Keratinocyte (primary cell): ENCODE results near the gene EFNA1. TPM values are rescaled to one million over a fixed set of nuclear protein-coding genes. Genes with fewer than 3 reads are reported as not detected.

Experiments used
- DNase-seq: peaks from one replicate; pipeline ENCODE4 v3.0.0-alpha.2; 2011; ENCODE audit warnings: low read depth, missing footprints, low spot score
- FAIRE-seq: peaks from 2 replicates; lab custom pipeline; 2011; peaks lifted over from hg19 to GRCh38; lab: Jason Lieb, UNC
- H2AFZ ChIP-seq: 2 replicates; pipeline ENCODE4 v1.6.0; 2012; ENCODE audit warnings: low read length, control low read depth, inconsistent platforms; ENCODE audit not compliant: control insufficient read depth
- H3K27ac ChIP-seq: 2 replicates; pipeline ENCODE4 v1.5.1; 2011; ENCODE audit warnings: low read length; ENCODE audit not compliant: control insufficient read depth, insufficient read depth
- H3K27me3 ChIP-seq: 3 replicates; pipeline ENCODE4 v1.6.0; 2011; ENCODE audit warnings: low read length; ENCODE audit not compliant: control insufficient read depth, insufficient read depth; ENCODE audit errors: extremely low read depth
- H3K36me3 ChIP-seq, 2 experiments: 2 replicates in 1 of 2; 3 replicates in 1 of 2; pipeline ENCODE4 v1.5.1; 2011; ENCODE audit warnings: low read length in 2 of 2, mild to moderate bottlenecking in 1 of 2; ENCODE audit not compliant: control insufficient read depth in 2 of 2, insufficient read depth in 2 of 2; ENCODE audit errors: extremely low read depth in 1 of 2
- H3K4me1 ChIP-seq: 3 replicates; pipeline ENCODE4 v1.5.1; 2011; ENCODE audit warnings: low read length; ENCODE audit not compliant: control insufficient read depth, insufficient read depth; ENCODE audit errors: extremely low read depth
- H3K4me2 ChIP-seq: 3 replicates; pipeline ENCODE4 v1.6.0; 2011; ENCODE audit warnings: low read depth, low read length; ENCODE audit not compliant: control insufficient read depth, insufficient read depth; ENCODE audit errors: extremely low read depth
- H3K4me3 ChIP-seq, 3 experiments: fragments of 200-600 bp in 1 of 3; sonication (generic) in 1 of 3; 2 replicates in 2 of 3; 3 replicates in 1 of 3; pipeline ENCODE4 v1.5.1; 2011 to 2016; ENCODE audit warnings: low read length in 3 of 3, mild to moderate bottlenecking in 3 of 3, control low read depth in 2 of 3, inconsistent platforms in 1 of 3, low read depth in 1 of 3, mixed read lengths in 1 of 3, mixed run types in 1 of 3, moderate library complexity in 1 of 3; ENCODE audit not compliant: control insufficient read depth in 2 of 3, insufficient read depth in 2 of 3; ENCODE audit errors: extremely low read depth in 1 of 3
- H3K79me2 ChIP-seq: 2 replicates; pipeline ENCODE4 v1.6.0; 2012; ENCODE audit warnings: low read length; ENCODE audit not compliant: control insufficient read depth, insufficient read depth
- H3K9ac ChIP-seq: 3 replicates; pipeline ENCODE4 v1.6.0; 2011; ENCODE audit warnings: low read length; ENCODE audit not compliant: control insufficient read depth, insufficient read depth; ENCODE audit errors: extremely low read depth
- H3K9me1 ChIP-seq: 3 replicates; pipeline ENCODE4 v1.6.0; 2011; ENCODE audit warnings: low read length; ENCODE audit not compliant: control insufficient read depth, insufficient read depth; ENCODE audit errors: extremely low read depth
- H3K9me3 ChIP-seq: 2 replicates; pipeline ENCODE4 v1.5.1; 2012; ENCODE audit warnings: low read depth, low read length; ENCODE audit not compliant: control insufficient read depth
- H4K20me1 ChIP-seq: 3 replicates; pipeline ENCODE4 v1.6.0; 2011; ENCODE audit warnings: low read length; ENCODE audit not compliant: control insufficient read depth, insufficient read depth; ENCODE audit errors: extremely low read depth
- EZH2 ChIP-seq: IDR thresholded peaks from one replicate; pipeline ENCODE4 v1.6.1; 2012; ENCODE audit warnings: inconsistent platforms, mild to moderate bottlenecking, low read length, moderate library complexity
- dilution Hi-C: fragments of 300-500 bp; cut with MboI; formaldehyde crosslinking; loops from one replicate; pipeline ENCODE4 v1.7.0; 2020; ENCODE audit warnings: low sequenced_read_pairs; ENCODE audit not compliant: extremely low pct_ligation_motif_present
- polyA plus RNA-seq, 5 experiments: library from polyadenylated mRNA; depleted of rRNA in 3 of 5; stranded (reverse) in 3 of 5; stranded (forward) in 1 of 5; unstranded in 1 of 5; fragments of >200 nt; gene quantifications; 1 replicate in 1 of 5; 2 replicates in 3 of 5; 3 replicates in 1 of 5; pipeline versions ENCODE4 v1.2.1 to v1.2.3, GENCODE V29; 2011 to 2012; ENCODE audit warnings: missing spikeins in 2 of 5, low read depth in 1 of 5, low replicate concordance in 1 of 5
- TF ChIP-seq, protein P1 (sequence below), 3 experiments: IDR thresholded peaks in 1 of 3; conservative IDR thresholded peaks in 1 of 3; optimal IDR thresholded peaks in 1 of 3; 2 replicates in 2 of 3; 3 replicates in 1 of 3; pipeline versions ENCODE3 to v1.5.1; 2011; ENCODE audit warnings: low read length in 3 of 3, mild to moderate bottlenecking in 3 of 3, moderate library complexity in 2 of 3, control low read depth in 1 of 3, inconsistent platforms in 1 of 3; ENCODE audit not compliant: insufficient read depth in 2 of 3; ENCODE audit errors: extremely low read depth in 1 of 3

The EFNA1 gene
- polyA plus RNA-seq, 1 donor (not counting 4 experiments of a cell fraction or from before 2014, with no cell fraction given), result 77.5 TPM

DNA sequence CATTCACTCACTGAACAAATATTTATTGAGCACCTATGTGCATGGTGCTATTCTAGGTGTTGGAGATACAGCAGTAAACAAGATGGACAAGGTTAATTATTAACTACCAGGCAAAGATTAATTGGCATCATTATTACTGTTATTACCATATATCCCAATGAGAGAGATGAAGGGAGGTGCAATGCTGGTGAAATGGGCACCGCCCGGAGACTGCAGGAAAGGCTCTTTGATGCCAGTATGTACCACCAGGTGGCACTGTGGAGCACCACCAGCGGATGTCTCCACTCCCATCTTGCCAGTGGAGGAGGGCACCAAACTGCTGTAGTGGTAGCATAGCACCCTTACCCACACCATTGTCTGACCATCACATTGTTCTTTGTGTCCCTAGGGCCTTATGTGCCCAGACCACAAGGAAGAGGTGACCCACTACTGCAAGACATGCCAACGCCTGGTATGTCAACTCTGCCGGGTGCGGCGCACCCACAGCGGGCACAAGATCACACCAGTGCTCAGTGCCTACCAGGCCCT is 48.9 kb downstream of the EFNA1 start:
- DNase-seq (no peak), FAIRE-seq (peak; percentile 78)
- Histone ChIP-seq H2AFZ (no peak overlapping the region), H3K4me2 (no peak overlapping the region), H4K20me1 (no peaks in the 10 kb centered on the region), H3K4me1 (peaks cover 23% of the 10 kb centered on the region), H3K9me1 (no peaks in the 10 kb centered on the region), H3K79me2 (peaks cover 14% of the 10 kb centered on the region), H3K9me3 (no peaks in the 10 kb centered on the region), H3K27me3 (no peaks in the 10 kb centered on the region), H3K9ac (peak overlapping the region; percentile 9), H3K36me3 (peaks cover 4 to 10% of the 10 kb centered on the region in 2 experiments), H3K4me3 (no peak overlapping the region), H3K27ac (no peak overlapping the region)
- dilution Hi-C loops, result no loop called here
- no peak for TF ChIP-seq EZH2
- TF ChIP-seq, protein P1, sequence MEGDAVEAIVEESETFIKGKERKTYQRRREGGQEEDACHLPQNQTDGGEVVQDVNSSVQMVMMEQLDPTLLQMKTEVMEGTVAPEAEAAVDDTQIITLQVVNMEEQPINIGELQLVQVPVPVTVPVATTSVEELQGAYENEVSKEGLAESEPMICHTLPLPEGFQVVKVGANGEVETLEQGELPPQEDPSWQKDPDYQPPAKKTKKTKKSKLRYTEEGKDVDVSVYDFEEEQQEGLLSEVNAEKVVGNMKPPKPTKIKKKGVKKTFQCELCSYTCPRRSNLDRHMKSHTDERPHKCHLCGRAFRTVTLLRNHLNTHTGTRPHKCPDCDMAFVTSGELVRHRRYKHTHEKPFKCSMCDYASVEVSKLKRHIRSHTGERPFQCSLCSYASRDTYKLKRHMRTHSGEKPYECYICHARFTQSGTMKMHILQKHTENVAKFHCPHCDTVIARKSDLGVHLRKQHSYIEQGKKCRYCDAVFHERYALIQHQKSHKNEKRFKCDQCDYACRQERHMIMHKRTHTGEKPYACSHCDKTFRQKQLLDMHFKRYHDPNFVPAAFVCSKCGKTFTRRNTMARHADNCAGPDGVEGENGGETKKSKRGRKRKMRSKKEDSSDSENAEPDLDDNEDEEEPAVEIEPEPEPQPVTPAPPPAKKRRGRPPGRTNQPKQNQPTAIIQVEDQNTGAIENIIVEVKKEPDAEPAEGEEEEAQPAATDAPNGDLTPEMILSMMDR (optimal IDR thresholded peaks at IDR 0.05 in 1 of 3, IDR thresholded peaks at IDR 0.05 in 1 of 3, conservative IDR thresholded peaks at IDR 0.05 in 1 of 3; ENCODE audit: extremely low read depth in 1 of 3, insufficient read depth in 2 of 3, low read length in 3 of 3), result peak; percentile 95 to 99 (median 98)

DNA sequence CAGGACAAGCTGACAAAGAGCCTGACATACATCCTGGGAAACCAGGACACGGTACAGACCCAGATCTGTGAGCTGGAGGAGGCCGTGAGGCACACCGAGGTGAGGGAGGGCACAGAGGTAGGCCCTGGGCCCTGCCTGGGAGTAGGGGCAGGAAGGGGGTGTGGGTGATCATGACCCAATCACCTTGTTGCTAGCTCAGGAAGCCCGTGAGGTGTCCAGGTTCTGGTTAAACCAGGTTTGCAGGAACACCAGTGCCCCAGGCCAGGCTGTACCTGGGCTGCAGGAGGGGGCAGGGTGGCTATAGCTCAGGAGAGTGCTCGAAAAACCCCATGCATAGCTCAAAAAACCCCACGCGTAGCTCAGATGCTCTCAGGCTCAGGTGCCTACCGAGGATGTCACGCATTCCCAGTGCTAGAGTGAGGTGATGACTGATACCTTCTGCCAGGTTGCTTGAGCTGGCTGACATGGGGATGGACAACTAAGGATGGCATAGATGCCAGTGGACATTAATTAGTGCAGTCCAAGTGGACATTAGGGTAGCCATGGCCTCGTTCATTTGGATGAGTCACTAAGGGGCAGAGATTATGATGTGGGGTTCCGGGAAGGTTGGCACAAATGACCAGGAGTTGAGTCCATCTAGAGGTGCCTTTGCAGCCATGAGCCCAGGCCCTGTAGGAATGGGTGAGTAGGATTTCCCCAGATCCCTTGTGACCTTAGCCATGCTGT is 49.7 kb downstream of the EFNA1 start:
- TF ChIP-seq, protein P1 (optimal IDR thresholded peaks at IDR 0.05 in 1 of 3, IDR thresholded peaks at IDR 0.05 in 1 of 3, conservative IDR thresholded peaks at IDR 0.05 in 1 of 3; ENCODE audit: extremely low read depth in 1 of 3, insufficient read depth in 2 of 3, low read length in 3 of 3), result no peak
- no peak for TF ChIP-seq EZH2
- no peaks in the 10 kb centered on the region for H3K9me1 ChIP-seq
- H3K79me2 ChIP-seq, result peaks cover 7% of the 10 kb centered on the region
- H3K36me3 ChIP-seq, result peaks cover 4 to 10% of the 10 kb centered on the region in 2 experiments
- no peak overlapping the region for H3K27ac ChIP-seq
- H3K9ac ChIP-seq, result no peak overlapping the region
- dilution Hi-C loops, result no loop called here
- DNase-seq (no peak), FAIRE-seq (no peak)
- no peaks in the 10 kb centered on the region for H4K20me1 ChIP-seq
- no peak overlapping the region for H3K4me2 ChIP-seq
- no peaks in the 10 kb centered on the region for H3K27me3 ChIP-seq
- H3K9me3 ChIP-seq, result no peaks in the 10 kb centered on the region
- H2AFZ ChIP-seq, result no peak overlapping the region
- H3K4me3 ChIP-seq, result no peak overlapping the region
- peaks cover 16% of the 10 kb centered on the region for H3K4me1 ChIP-seq
